Stimulated activated CD4-positive, alpha-beta T cell treated with anti-CD3 and anti-CD28 coated beads, Interleukin-1b, Interleukin-23, amount 100 ng/mL, for 24 hours (primary cell): Measurements from ENCODE around the gene PINLYP.
A peak's percentile ranks its signal among the peaks of the same experiment; 100 is the strongest.
"Not testable (repeated sequence)": the region's sequence is repeated elsewhere in the genome, so short reads cannot be mapped to it uniquely, and the experiment has no call there.

Source experiments
- DNase-seq, 4 experiments: peaks; one replicate each; pipeline ENCODE4 v3.0.0-alpha.2; 2020; ENCODE audit warnings: low read depth in 4 of 4, low spot score in 1 of 4

The PINLYP gene

GRCh38 chr19:43547926-43548325, 27.7 kb upstream of the PINLYP start:
- DNase-seq, result not testable (repeated sequence)

- no peak for DNase-seq
These were observed 26.9 kb upstream of the PINLYP start for GRCh38 chr19:43548706-43549105.

GRCh38 chr19:43551399-43552197, 24.0 kb upstream of the PINLYP start:
- no peak for DNase-seq

- no peak for DNase-seq
These were observed 23.5 kb upstream of the PINLYP start for GRCh38 chr19:43552198-43552450.

GRCh38 chr19:43552616-43553015, 23.0 kb upstream of the PINLYP start:
- no peak for DNase-seq

- no peak for DNase-seq
These were observed 21.9 kb upstream of the PINLYP start for GRCh38 chr19:43553656-43554055.

- no peak for DNase-seq
These were observed 21.2 kb upstream of the PINLYP start for GRCh38 chr19:43554317-43554895.

GRCh38 chr19:43555185-43555770, 20.3 kb upstream of the PINLYP start:
- peak; percentile 59 to 72 (median 70) for DNase-seq

- no peak for DNase-seq
These were observed 14.9 kb upstream of the PINLYP start for GRCh38 chr19:43560687-43561086.

- no peak for DNase-seq
These were observed 14.2 kb upstream of the PINLYP start for GRCh38 chr19:43561139-43561970.

GRCh38 chr19:43562226-43562697, 13.3 kb upstream of the PINLYP start:
- DNase-seq, result peak in 1 of 4 experiments; percentile 43

- peak in 3 of 4 experiments; percentile 27 to 43 (median 39) for DNase-seq
These were observed 12.8 kb upstream of the PINLYP start for GRCh38 chr19:43562698-43563241.

GRCh38 chr19:43563816-43564457, 11.7 kb upstream of the PINLYP start:
- no peak for DNase-seq

GRCh38 chr19:43564800-43565199, 10.8 kb upstream of the PINLYP start:
- no peak for DNase-seq

- no peak for DNase-seq
These were observed 5.9 kb upstream of the PINLYP start for GRCh38 chr19:43569657-43570056.

- no peak for DNase-seq
These were observed 5.3 kb upstream of the PINLYP start for GRCh38 chr19:43570174-43570791.

- DNase-seq, result no peak
These were observed 3.4 kb upstream of the PINLYP start for GRCh38 chr19:43572171-43572588.

GRCh38 chr19:43574424-43575155, 1.0 kb upstream of the PINLYP start:
- no peak for DNase-seq

- DNase-seq, result no peak
These were observed 616 bp downstream of the PINLYP start for GRCh38 chr19:43575955-43576878.
